Psoas muscle (tissue), 8 donors: Measurements from ENCODE around the gene SLC18A3. TPM values are rescaled to one million over a fixed set of nuclear protein-coding genes. Genes with fewer than 3 reads are reported as not detected.

Experiments
- ATAC-seq, 4 donors: fragments of 200-7000 bp; cut with Tn5 transposase; one replicate each; pipeline ENCODE4 v1.9.1; 2020; ENCODE audit warnings: moderate library complexity in 3 of 4, mild to moderate bottlenecking in 2 of 4
- DNase-seq, 2 donors: peaks; one replicate each; pipeline ENCODE4 v3.0.0-alpha.2; 2020
- H3K27ac ChIP-seq: fragments of 200-600 bp; one replicate; pipeline ENCODE4 v1.8.0; 2022
- H3K27me3 ChIP-seq, 3 donors: fragments of 200-600 bp in 1 of 3; one replicate each; pipeline versions ENCODE4 v1.6.1 to v1.8.0; 2013 to 2022; ENCODE audit warnings: low read length in 2 of 3, mild to moderate bottlenecking in 2 of 3, moderate library complexity in 1 of 3; ENCODE audit not compliant: insufficient read depth in 3 of 3
- H3K36me3 ChIP-seq, 2 donors: fragments of 200-600 bp in 1 of 2; one replicate each; pipeline versions ENCODE4 v1.6.1 to v1.8.0; 2013 to 2022; ENCODE audit warnings: low read depth in 1 of 2, mild to moderate bottlenecking in 1 of 2, moderate library complexity in 1 of 2; ENCODE audit not compliant: insufficient read depth in 1 of 2
- H3K4me1 ChIP-seq: fragments of 200-600 bp; one replicate; pipeline ENCODE4 v1.8.0; 2022
- H3K4me3 ChIP-seq: fragments of 200-600 bp; one replicate; pipeline ENCODE4 v1.8.0; 2022; ENCODE audit warnings: mild to moderate bottlenecking
- H3K9me3 ChIP-seq: fragments of 200-600 bp; one replicate; pipeline ENCODE4 v1.8.0; 2022
- WGBS, 3 donors: extraction: QIAGEN DNeasy Blood & Tissue Kit; methylation state at CpG; one replicate each; pipeline versions ENCODE4 v1.1.6 to v1.1.7; 2013; 5-methylcytosine and 5-hydroxymethylcytosine counted together
- intact Hi-C, 2 donors: fragments of 100-400 bp; cut with DNase I; formaldehyde crosslinking; loops; one replicate each; pipeline versions ENCODE4 v1.11.0 to v1.14.2; 2022
- long read RNA-seq, 2 donors: library from polyadenylated mRNA; unstranded; transcript quantifications; one replicate each; pipeline ENCODE4 v2.0.0, GENCODE V29; 2021
- polyA plus RNA-seq, 3 donors: library from polyadenylated mRNA; stranded (reverse); fragments of 200-250 nt; gene quantifications; one replicate each; pipeline ENCODE4 v1.2.3, GENCODE V29; 2013
- total RNA-seq, 4 donors: library from RNA; stranded (reverse); fragmentation: NEBNext Ultra II Directional in 2 of 4; extraction: Animal tissue kit (Norgen Biotek cat#: 25700) in 2 of 4; gene quantifications; one replicate each; pipeline versions ENCODE4 v1.2.1 to v1.2.4, GENCODE V29; 2021 to 2023
- TF ChIP-seq, protein P1 (sequence below): fragments of 200-600 bp; IDR thresholded peaks from one replicate; pipeline ENCODE4 v1.8.0; 2022; ENCODE audit warnings: antibody characterized with exemption
- donor health status: healthy with polysubstance abuse.
- donor health status: DM: no; HTN: no; CAD: no; lungs with moderate emphysema.
- donor health status: Bipolar disorder and iron deficiency.
- donor health status: healthy.
- donor health status: DM: yes; HTN: yes; CAD: no.
- donor health status: DM: no; HTN: no; CAD: no.
- donor health status: DM: no; HTN: no; CAD: no.
- donor health status: DM: yes; HTN: yes; CAD: no.

Gene SLC18A3
- total RNA-seq (not detected), polyA plus RNA-seq (not detected)
- long read RNA-seq, donor 1: 0 reads
- long read RNA-seq, donor 2: 0 reads

DNA sequence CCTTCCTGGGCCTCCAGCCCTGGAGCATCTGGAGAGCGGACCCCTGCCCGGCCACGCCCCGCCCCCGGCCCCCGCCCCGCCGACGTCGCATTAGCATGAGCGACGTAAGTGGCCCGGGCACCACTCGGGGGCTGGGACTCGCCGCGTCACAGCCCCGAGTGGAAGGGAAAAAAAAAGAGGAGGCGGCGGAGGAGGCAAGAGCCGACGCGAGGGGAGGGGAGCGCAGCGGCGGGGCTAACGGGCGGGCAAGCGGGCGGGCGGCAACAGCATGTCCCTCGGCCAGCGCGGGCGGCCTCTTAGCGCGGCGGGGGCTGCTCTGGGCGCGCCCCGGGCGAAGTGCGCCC lies at the start of gene SLC18A3:
SLC18A3 (plus strand) TSS at position 197 of the 344 bp plus-strand sequence. CDS start 431 bp downstream, outside the sequence.
- WGBS, 3 donors: 0 to 1% (median 0%) methylated on average over 14 to 43 of the region's 43 CpGs
- Histone ChIP-seq H3K4me1 (peaks cover 11% of the 10 kb centered on the region), H3K27ac (no peak within 1 kb of the TSS), H3K27me3 (peaks cover 5 to 94% (median 53%) of the 10 kb centered on the region in 3 donors), H3K9me3 (no peaks in the 10 kb centered on the region), H3K4me3 (peak within 1 kb of the TSS; percentile 38), H3K36me3 (no peaks in the 10 kb centered on the region)
- DNase-seq (no peak), ATAC-seq (no peak)
- intact Hi-C loops: no loop called here
- TF ChIP-seq, protein P1, sequence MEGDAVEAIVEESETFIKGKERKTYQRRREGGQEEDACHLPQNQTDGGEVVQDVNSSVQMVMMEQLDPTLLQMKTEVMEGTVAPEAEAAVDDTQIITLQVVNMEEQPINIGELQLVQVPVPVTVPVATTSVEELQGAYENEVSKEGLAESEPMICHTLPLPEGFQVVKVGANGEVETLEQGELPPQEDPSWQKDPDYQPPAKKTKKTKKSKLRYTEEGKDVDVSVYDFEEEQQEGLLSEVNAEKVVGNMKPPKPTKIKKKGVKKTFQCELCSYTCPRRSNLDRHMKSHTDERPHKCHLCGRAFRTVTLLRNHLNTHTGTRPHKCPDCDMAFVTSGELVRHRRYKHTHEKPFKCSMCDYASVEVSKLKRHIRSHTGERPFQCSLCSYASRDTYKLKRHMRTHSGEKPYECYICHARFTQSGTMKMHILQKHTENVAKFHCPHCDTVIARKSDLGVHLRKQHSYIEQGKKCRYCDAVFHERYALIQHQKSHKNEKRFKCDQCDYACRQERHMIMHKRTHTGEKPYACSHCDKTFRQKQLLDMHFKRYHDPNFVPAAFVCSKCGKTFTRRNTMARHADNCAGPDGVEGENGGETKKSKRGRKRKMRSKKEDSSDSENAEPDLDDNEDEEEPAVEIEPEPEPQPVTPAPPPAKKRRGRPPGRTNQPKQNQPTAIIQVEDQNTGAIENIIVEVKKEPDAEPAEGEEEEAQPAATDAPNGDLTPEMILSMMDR: no peak

- H3K27ac ChIP-seq: no peak overlapping the region
- H3K36me3 ChIP-seq: no peaks in the 10 kb centered on the region
- intact Hi-C loops: no loop called here
- TF ChIP-seq, protein P1: no peak
- H3K9me3 ChIP-seq: peaks cover 4% of the 10 kb centered on the region
- H3K27me3 ChIP-seq: peaks cover 0 to 17% (median 6%) of the 10 kb centered on the region in 3 donors
- ATAC-seq: no peak
- no peaks in the 10 kb centered on the region for H3K4me1 ChIP-seq
- no peak for DNase-seq
- no peak overlapping the region for H3K4me3 ChIP-seq
- 19 to 36% (median 33%) methylated on average over 2 of the region's 2 CpGs for WGBS, 3 donors
Observed at GRCh38 chr10:49560526-49560925, 49.6 kb upstream of the SLC18A3 start.

DNA sequence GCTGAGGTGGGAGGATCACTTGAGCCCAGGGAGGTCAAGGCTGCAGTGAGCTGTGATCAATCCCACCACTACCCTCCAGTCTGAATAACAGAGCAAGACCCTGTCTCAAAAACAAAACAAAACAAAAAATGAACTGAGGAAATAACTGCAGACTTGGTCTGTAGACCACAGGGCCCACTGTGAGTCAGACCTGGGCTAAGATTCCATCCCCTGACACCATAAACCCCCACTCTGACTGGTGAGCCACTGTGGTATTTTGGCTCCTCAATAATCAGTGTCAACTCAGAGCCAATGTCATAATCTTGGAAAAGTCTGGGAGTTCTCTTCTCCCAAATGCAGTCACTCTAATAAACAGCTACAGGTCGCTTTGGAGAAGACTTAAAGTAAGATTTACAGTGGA lies 47.2 kb upstream of the SLC18A3 start:
- TF ChIP-seq, protein P1: no peak
- H3K36me3 ChIP-seq: no peaks in the 10 kb centered on the region
- no peaks in the 10 kb centered on the region for H3K4me1 ChIP-seq
- no peak for ATAC-seq
- peaks cover 0 to 17% (median 6%) of the 10 kb centered on the region in 3 donors for H3K27me3 ChIP-seq
- intact Hi-C loops: no loop called here
- H3K9me3 ChIP-seq: no peaks in the 10 kb centered on the region
- DNase-seq: no peak
- H3K4me3 ChIP-seq: no peak overlapping the region
- WGBS, 3 donors: 60 to 75% (median 62%) methylated on average over 1 of the region's 1 CpG
- H3K27ac ChIP-seq: no peak overlapping the region

GRCh38 chr10:49564461-49565009 lies 45.6 kb upstream of the SLC18A3 start:
- no peaks in the 10 kb centered on the region for H3K36me3 ChIP-seq
- no peaks in the 10 kb centered on the region for H3K4me1 ChIP-seq
- ATAC-seq: no peak
- WGBS, 3 donors: 77 to 84% (median 84%) methylated on average over 4 of the region's 4 CpGs
- H3K27me3 ChIP-seq: peaks cover 0 to 16% (median 6%) of the 10 kb centered on the region in 3 donors
- TF ChIP-seq, protein P1: no peak
- no peak overlapping the region for H3K27ac ChIP-seq
- H3K4me3 ChIP-seq: no peak overlapping the region
- no peak for DNase-seq
- no peaks in the 10 kb centered on the region for H3K9me3 ChIP-seq
- intact Hi-C loops: no loop called here

DNA sequence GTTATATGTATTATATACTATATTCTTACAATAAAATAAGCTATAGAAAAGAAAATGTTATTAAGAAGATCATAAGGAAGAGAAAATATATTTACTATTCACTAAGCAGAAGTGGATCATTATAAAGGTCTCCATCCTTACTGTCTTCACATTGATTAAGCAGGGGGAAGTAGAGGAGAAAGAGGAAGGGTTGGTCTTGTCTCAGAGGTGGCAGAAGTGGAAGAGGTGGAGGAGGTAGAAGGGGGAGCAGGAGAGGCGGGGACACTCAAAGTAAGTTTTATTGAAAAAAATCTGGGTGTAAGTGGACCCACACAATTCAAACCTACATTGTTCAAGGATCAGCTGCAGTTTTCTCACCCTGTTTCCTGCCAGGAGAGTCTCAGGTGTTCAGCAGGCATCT lies 42.3 kb upstream of the SLC18A3 start:
- TF ChIP-seq, protein P1: no peak
- WGBS, 3 donors: 86 to 88% (median 87%) methylated on average over 1 of the region's 1 CpG

More for the DNA sequence above, 42.3 kb upstream of the SLC18A3 start:
- Histone ChIP-seq H3K36me3 (no peaks in the 10 kb centered on the region), H3K9me3 (no peaks in the 10 kb centered on the region), H3K4me1 (no peaks in the 10 kb centered on the region), H3K27me3 (peaks cover 0 to 14% (median 3%) of the 10 kb centered on the region in 3 donors), H3K4me3 (no peak overlapping the region), H3K27ac (no peak overlapping the region)
- no peak for ATAC-seq
- intact Hi-C loops: no loop called here
- DNase-seq: no peak
